HG02610 (cell line): ENCODE results near the gene UMOD.

Experiments used
- ATAC-seq: cut with Tn5 transposase; IDR thresholded peaks from one replicate; pipeline ENCODE4 v1.9.1; 2021; ENCODE audit warnings: mild to moderate bottlenecking, moderate library complexity; ENCODE audit not compliant: unreplicated experiment

Gene UMOD

GRCh38 chr16:20352615-20353014 is at the start of gene UMOD:
UMOD (minus strand) TSS chr16:20352715; CDS start chr16:20350737, 1,978 bp downstream.
- ATAC-seq = no peak

- ATAC-seq = no peak
These were observed 49.0 kb upstream of the UMOD start for GRCh38 chr16:20401475-20402016.

- ATAC-seq = no peak
These were observed 48.6 kb upstream of the UMOD start for GRCh38 chr16:20401066-20401465.

GRCh38 chr16:20399185-20399584 is 46.7 kb upstream of the UMOD start:
- no peak for ATAC-seq

- ATAC-seq = no peak
These were observed 46.1 kb upstream of the UMOD start for GRCh38 chr16:20398603-20399002.

GRCh38 chr16:20397468-20398074 is 45.1 kb upstream of the UMOD start:
- no peak for ATAC-seq

- no peak for ATAC-seq
These were observed 44.4 kb upstream of the UMOD start for GRCh38 chr16:20396846-20397467.

- ATAC-seq = no peak
These were observed 43.4 kb upstream of the UMOD start for GRCh38 chr16:20395946-20396345.

GRCh38 chr16:20393801-20394577 is 41.5 kb upstream of the UMOD start:
- ATAC-seq = no peak

GRCh38 chr16:20391045-20391444 is 38.5 kb upstream of the UMOD start:
- no peak for ATAC-seq

- ATAC-seq = no peak
These were observed 36.3 kb upstream of the UMOD start for GRCh38 chr16:20388854-20389253.

- no peak for ATAC-seq
These were observed 35.5 kb upstream of the UMOD start for GRCh38 chr16:20387978-20388377.

- ATAC-seq = no peak
These were observed 33.6 kb upstream of the UMOD start for GRCh38 chr16:20385844-20386832.

GRCh38 chr16:20383106-20384029 is 30.9 kb upstream of the UMOD start:
- ATAC-seq = no peak

GRCh38 chr16:20382202-20382948 is 29.9 kb upstream of the UMOD start:
- no peak for ATAC-seq

GRCh38 chr16:20380782-20381181 is 28.3 kb upstream of the UMOD start:
- ATAC-seq = no peak

- no peak for ATAC-seq
These were observed 24.7 kb upstream of the UMOD start for GRCh38 chr16:20377181-20377580.

- ATAC-seq = no peak
These were observed 20.2 kb upstream of the UMOD start for GRCh38 chr16:20372701-20373100.
